Endothelial cell of umbilical vein (primary cell): Measurements from ENCODE around the gene SYNCRIP. TPM values are rescaled to one million over a fixed set of nuclear protein-coding genes. Genes with fewer than 3 reads are reported as not detected.

Source experiments
- BruUV-seq: library from RNA; stranded (reverse); fragments of 400-500 nt; replicated peaks from 2 replicates; lab custom pipeline; 2021; lab: Mats Ljungman, UMichigan
- CTCF ChIA-PET: fragments of 300-600, 350-600 bp; sonication (Branson Sonifier 250); formaldehyde crosslinking; loops from one replicate; lab custom pipeline; 2021; ENCODE audit warnings: antibody characterized with exemption, inconsistent platforms; lab: Charles Lee
- POLR2A ChIA-PET: fragments of 300-600, 350-600 bp; sonication (Branson Sonifier 250); formaldehyde crosslinking; loops from one replicate; lab custom pipeline; 2021; ENCODE audit warnings: antibody characterized with exemption, inconsistent platforms; lab: Charles Lee
- DNase-seq: peaks from one replicate; pipeline ENCODE4 v3.0.0-alpha.2; 2011; ENCODE audit warnings: low read depth, low spot score
- FAIRE-seq: peaks from 2 replicates; lab custom pipeline; 2011; peaks lifted over from hg19 to GRCh38; lab: Jason Lieb, UNC
- H2AFZ ChIP-seq: 2 replicates; pipeline ENCODE4 v1.6.0; 2012; ENCODE audit warnings: low read depth, low read length, control low read depth, inconsistent platforms
- H3K27ac ChIP-seq: 2 replicates; pipeline ENCODE4 v1.5.1; 2011; ENCODE audit warnings: low read depth, mild to moderate bottlenecking, control low read depth, low read length, moderate library complexity; ENCODE audit not compliant: insufficient read depth
- H3K27me3 ChIP-seq, 2 experiments: 2 replicates each; pipeline versions ENCODE4 v1.6.0 to v1.6.1; 2011; ENCODE audit warnings: low read length in 2 of 2, mixed read lengths in 1 of 2; ENCODE audit not compliant: control insufficient read depth in 2 of 2, insufficient read depth in 2 of 2
- H3K36me3 ChIP-seq, 2 experiments: 2 replicates in 1 of 2; 3 replicates in 1 of 2; pipeline ENCODE4 v1.5.1; 2011; ENCODE audit warnings: low read length in 2 of 2, mild to moderate bottlenecking in 1 of 2, moderate library complexity in 1 of 2; ENCODE audit not compliant: control insufficient read depth in 2 of 2, insufficient read depth in 2 of 2; ENCODE audit errors: extremely low read depth in 1 of 2
- H3K4me1 ChIP-seq: 3 replicates; pipeline ENCODE4 v1.5.1; 2011; ENCODE audit warnings: mild to moderate bottlenecking, low read length; ENCODE audit not compliant: control insufficient read depth, insufficient read depth; ENCODE audit errors: extremely low read depth
- H3K4me2 ChIP-seq: 2 replicates; pipeline ENCODE4 v1.6.1; 2011; ENCODE audit warnings: low read length, control low read depth, mixed read lengths; ENCODE audit not compliant: insufficient read depth
- H3K4me3 ChIP-seq, 3 experiments: fragments of 200-600 bp in 1 of 3; sonication (generic), shearing (Covaris generic) in 1 of 3; replicated peaks in 1 of 3; 2 replicates each; pipeline ENCODE4 v1.5.1; 2011 to 2016; ENCODE audit warnings: control low read depth in 3 of 3, low read length in 3 of 3, mild to moderate bottlenecking in 2 of 3, inconsistent platforms in 1 of 3, low read depth in 1 of 3, moderate library complexity in 1 of 3; ENCODE audit not compliant: insufficient read depth in 1 of 3
- H3K79me2 ChIP-seq: 2 replicates; pipeline ENCODE4 v1.6.0; 2012; ENCODE audit warnings: low read length, inconsistent platforms; ENCODE audit not compliant: control insufficient read depth, insufficient read depth
- H3K9ac ChIP-seq: replicated peaks from 2 replicates; pipeline ENCODE3; 2011; ENCODE audit warnings: low read length, control low read depth; ENCODE audit not compliant: insufficient read depth; ENCODE audit errors: extremely low read depth
- H3K9me1 ChIP-seq: replicated peaks from 3 replicates; pipeline ENCODE4 v1.6.0; 2011; ENCODE audit warnings: mild to moderate bottlenecking, low read length; ENCODE audit not compliant: control insufficient read depth, insufficient read depth; ENCODE audit errors: extremely low read depth
- H3K9me3 ChIP-seq: replicated peaks from 2 replicates; pipeline ENCODE4 v1.5.1; 2012; ENCODE audit warnings: low read length, inconsistent platforms; ENCODE audit not compliant: control insufficient read depth, insufficient read depth
- H4K20me1 ChIP-seq: replicated peaks from 2 replicates; pipeline ENCODE3; 2011; ENCODE audit warnings: mild to moderate bottlenecking, low read length; ENCODE audit not compliant: control insufficient read depth, insufficient read depth; ENCODE audit errors: extremely low read depth
- EZH2 ChIP-seq: IDR thresholded peaks from 2 replicates; pipeline ENCODE4 v1.6.1; 2012; ENCODE audit warnings: borderline replicate concordance, low read depth, mild to moderate bottlenecking, moderate library complexity, low read length, inconsistent platforms; ENCODE audit not compliant: severe bottlenecking
- FOS ChIP-seq: IDR thresholded peaks from 2 replicates; pipeline ENCODE4 v1.6.1; 2011; ENCODE audit warnings: mild to moderate bottlenecking, low read length, moderate library complexity, borderline replicate concordance; ENCODE audit not compliant: insufficient read depth
- GATA2 ChIP-seq: IDR thresholded peaks from 2 replicates; pipeline ENCODE4 v1.7.0; 2011; ENCODE audit warnings: low read depth, mild to moderate bottlenecking, moderate library complexity, mixed read lengths, low read length; ENCODE audit not compliant: insufficient read length, insufficient read depth
- JUN ChIP-seq: IDR thresholded peaks from 2 replicates; pipeline ENCODE4 v1.6.1; 2011; ENCODE audit warnings: borderline replicate concordance, low read depth; ENCODE audit not compliant: insufficient read length, insufficient read depth
- MYC ChIP-seq: IDR thresholded peaks from one replicate; pipeline ENCODE4 v1.6.1; 2011; ENCODE audit warnings: mild to moderate bottlenecking, low read depth, low read length
- POLR2A ChIP-seq: IDR thresholded peaks from 2 replicates; pipeline ENCODE4 v1.6.1; 2012; ENCODE audit warnings: low read depth, mild to moderate bottlenecking, control low read depth, low read length
- POLR2AphosphoS5 ChIP-seq: IDR thresholded peaks from 2 replicates; pipeline ENCODE4 v1.6.1; 2012; ENCODE audit warnings: low read depth, mild to moderate bottlenecking, control low read depth, low read length, moderate library complexity; ENCODE audit not compliant: insufficient read depth
- dilution Hi-C: fragments of 300-500 bp; cut with MboI; formaldehyde crosslinking; loops from one replicate; pipeline ENCODE4 v1.15.0; 2019; ENCODE audit warnings: low sequenced_read_pairs; ENCODE audit not compliant: extremely low pct_ligation_motif_present
- intact Hi-C: fragments of 100-400 bp; cut with micrococcal nuclease; formaldehyde crosslinking; loops from one replicate; pipeline ENCODE4 v1.10.0; 2022
- polyA plus RNA-seq, 4 experiments: library from polyadenylated mRNA; depleted of rRNA in 3 of 4; stranded (reverse) in 3 of 4; unstranded in 1 of 4; fragments of >200 nt; gene quantifications; 2 replicates each; pipeline versions ENCODE4 v1.2.1 to v1.2.3, GENCODE V29; 2011 to 2012; ENCODE audit warnings: missing spikeins in 1 of 4
- total RNA-seq: library from RNA; stranded (reverse); gene quantifications from 2 replicates; pipeline ENCODE4 v1.2.3, GENCODE V29; 2021
- TF ChIP-seq, protein P1 (sequence below), 2 donors: IDR thresholded peaks; 1 replicate in 1 of 2; 2 replicates in 1 of 2; pipeline ENCODE4 v1.5.1; 2011; ENCODE audit warnings: low read length in 2 of 2, mild to moderate bottlenecking in 2 of 2, moderate library complexity in 2 of 2, control low read depth in 1 of 2, inconsistent platforms in 1 of 2, low read depth in 1 of 2; ENCODE audit not compliant: insufficient read depth in 1 of 2; ENCODE audit errors: extremely low read depth in 1 of 2
- TF ChIP-seq, protein P2 (sequence below): IDR thresholded peaks from 2 replicates; pipeline ENCODE4 v1.6.1; 2011; ENCODE audit not compliant: insufficient read depth, insufficient read length

SYNCRIP gene
- total and polyA plus RNA-seq, 2 donors (not counting 3 experiments of a cell fraction or from before 2014, with no cell fraction given): 16.3 to 155 TPM

DNA sequence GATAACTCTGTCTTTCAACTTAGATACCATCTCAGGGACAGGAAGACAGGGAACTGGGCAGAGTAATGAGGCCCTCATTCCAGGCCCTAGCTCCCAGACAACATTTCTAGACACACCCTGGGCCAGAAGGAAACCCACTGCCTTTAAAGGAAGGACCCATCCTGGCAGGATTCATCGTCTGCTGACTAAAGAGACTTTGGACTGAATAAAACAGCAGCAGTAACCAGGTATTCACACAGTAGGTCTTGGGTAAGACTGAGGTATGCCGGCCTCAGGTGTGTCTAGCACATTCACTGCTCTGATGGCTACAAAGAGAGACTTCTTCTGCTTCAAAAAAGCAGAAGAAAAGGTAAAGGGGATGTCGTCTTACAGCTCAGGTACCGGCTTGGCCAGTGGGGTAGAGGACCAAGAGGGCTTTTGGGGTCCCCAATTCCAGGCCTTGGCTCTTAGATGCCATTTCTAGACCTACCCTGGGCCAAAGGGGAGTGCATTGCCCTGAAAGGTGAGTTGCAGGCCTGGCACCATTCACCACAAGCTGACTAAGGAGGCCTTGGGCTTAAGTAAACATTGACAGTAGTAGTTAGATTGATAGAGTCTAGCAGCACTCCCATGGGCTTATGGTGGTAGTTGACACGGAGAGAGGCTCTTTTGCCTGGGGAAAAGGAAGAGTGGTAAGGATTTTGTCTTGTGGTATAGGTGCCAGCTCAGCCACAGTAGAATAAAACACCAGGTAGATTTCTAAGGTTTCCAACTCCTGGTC is 62.4 kb downstream of the SYNCRIP start:
- POLR2A ChIA-PET: no interaction called here

More for the DNA sequence above, 62.4 kb downstream of the SYNCRIP start:
- Histone ChIP-seq H3K27ac (no peak overlapping the region), H3K36me3 (no peaks in the 10 kb centered on the region), H3K9ac (no peak overlapping the region), H2AFZ (no peak overlapping the region), H3K27me3 (no peaks in the 10 kb centered on the region), H3K4me2 (no peak overlapping the region), H3K9me3 (no peaks in the 10 kb centered on the region), H4K20me1 (peaks cover 1% of the 10 kb centered on the region), H3K4me3 (no peak overlapping the region), H3K4me1 (peaks cover 12% of the 10 kb centered on the region), H3K79me2 (peaks cover 76% of the 10 kb centered on the region), H3K9me1 (no peaks in the 10 kb centered on the region)
- FAIRE-seq (no peak), DNase-seq (no peak)
- CTCF ChIA-PET: no interaction called here
- BruUV-seq: no TSS peak
- intact Hi-C loops: no loop called here
- TF ChIP-seq EZH2 (no peak), GATA2 (no peak), FOS (no peak), POLR2A (no peak), JUN (no peak), MYC (no peak), POLR2AphosphoS5 (no peak)
- TF ChIP-seq, protein P1, sequence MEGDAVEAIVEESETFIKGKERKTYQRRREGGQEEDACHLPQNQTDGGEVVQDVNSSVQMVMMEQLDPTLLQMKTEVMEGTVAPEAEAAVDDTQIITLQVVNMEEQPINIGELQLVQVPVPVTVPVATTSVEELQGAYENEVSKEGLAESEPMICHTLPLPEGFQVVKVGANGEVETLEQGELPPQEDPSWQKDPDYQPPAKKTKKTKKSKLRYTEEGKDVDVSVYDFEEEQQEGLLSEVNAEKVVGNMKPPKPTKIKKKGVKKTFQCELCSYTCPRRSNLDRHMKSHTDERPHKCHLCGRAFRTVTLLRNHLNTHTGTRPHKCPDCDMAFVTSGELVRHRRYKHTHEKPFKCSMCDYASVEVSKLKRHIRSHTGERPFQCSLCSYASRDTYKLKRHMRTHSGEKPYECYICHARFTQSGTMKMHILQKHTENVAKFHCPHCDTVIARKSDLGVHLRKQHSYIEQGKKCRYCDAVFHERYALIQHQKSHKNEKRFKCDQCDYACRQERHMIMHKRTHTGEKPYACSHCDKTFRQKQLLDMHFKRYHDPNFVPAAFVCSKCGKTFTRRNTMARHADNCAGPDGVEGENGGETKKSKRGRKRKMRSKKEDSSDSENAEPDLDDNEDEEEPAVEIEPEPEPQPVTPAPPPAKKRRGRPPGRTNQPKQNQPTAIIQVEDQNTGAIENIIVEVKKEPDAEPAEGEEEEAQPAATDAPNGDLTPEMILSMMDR (IDR thresholded peaks at IDR 0.05; ENCODE audit: extremely low read depth in 1 of 2, insufficient read depth in 1 of 2, low read depth in 1 of 2, low read length in 2 of 2): no peak
- TF ChIP-seq, protein P2, sequence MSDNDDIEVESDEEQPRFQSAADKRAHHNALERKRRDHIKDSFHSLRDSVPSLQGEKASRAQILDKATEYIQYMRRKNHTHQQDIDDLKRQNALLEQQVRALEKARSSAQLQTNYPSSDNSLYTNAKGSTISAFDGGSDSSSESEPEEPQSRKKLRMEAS: no peak
- dilution Hi-C loops: no loop called here
